ENCODE measurements around the gene MORC1.

Gene MORC1

GRCh38 chr3:109127553-109127952 lies 9.6 kb upstream of the MORC1 start:
- H3K4me3 Mint-ChIP-seq, result no peak overlapping the region
- H3K36me3 Mint-ChIP-seq (ENCODE audit: low read depth), result peaks cover 4% of the 10 kb centered on the region
- no peaks in the 10 kb centered on the region for H3K27me3 Mint-ChIP-seq
- peaks cover 4% of the 10 kb centered on the region for H3K4me1 Mint-ChIP-seq (ENCODE audit: low read depth)
- H3K27ac Mint-ChIP-seq, result no peak overlapping the region
- H3K9me3 Mint-ChIP-seq, result peaks cover 5% of the 10 kb centered on the region

- H3K27ac Mint-ChIP-seq, result no peak overlapping the region
- peaks cover 6% of the 10 kb centered on the region for H3K9me3 Mint-ChIP-seq
- peaks cover 4% of the 10 kb centered on the region for H3K36me3 Mint-ChIP-seq (ENCODE audit: low read depth)
- H3K27me3 Mint-ChIP-seq, result no peaks in the 10 kb centered on the region
- peaks cover 7% of the 10 kb centered on the region for H3K4me1 Mint-ChIP-seq (ENCODE audit: low read depth)
- H3K4me3 Mint-ChIP-seq, result no peak overlapping the region
Observed at GRCh38 chr3:109125902-109126301, 8.0 kb upstream of the MORC1 start.

GRCh38 chr3:109122690-109123089 lies 4.8 kb upstream of the MORC1 start:
- Mint-ChIP-seq H3K4me1 (ENCODE audit: low read depth) (peaks cover 7% of the 10 kb centered on the region), H3K36me3 (ENCODE audit: low read depth) (peaks cover 4% of the 10 kb centered on the region), H3K4me3 (no peak overlapping the region)

GRCh38 chr3:109118584-109118983 lies 650 bp upstream of the MORC1 start:
- Mint-ChIP-seq H3K4me3 (no peak overlapping the region), H3K36me3 (ENCODE audit: low read depth) (peaks cover 4% of the 10 kb centered on the region), H3K4me1 (ENCODE audit: low read depth) (peaks cover 7% of the 10 kb centered on the region), H3K27me3 (no peaks in the 10 kb centered on the region), H3K27ac (no peak overlapping the region), H3K9me3 (peaks cover 6% of the 10 kb centered on the region)

More at GRCh38 chr3:109122690-109123089, 4.8 kb upstream of the MORC1 start:
- Mint-ChIP-seq H3K9me3 (peaks cover 6% of the 10 kb centered on the region), H3K27me3 (no peaks in the 10 kb centered on the region), H3K27ac (no peak overlapping the region)

GRCh38 chr3:109116031-109116430 lies 1.9 kb downstream of the MORC1 start:
- no peak overlapping the region for H3K27ac Mint-ChIP-seq
- H3K4me1 Mint-ChIP-seq (ENCODE audit: low read depth), result no peaks in the 10 kb centered on the region

GRCh38 chr3:109115451-109115850 lies 2.5 kb downstream of the MORC1 start:
- no peaks in the 10 kb centered on the region for H3K9me3 Mint-ChIP-seq
- no peaks in the 10 kb centered on the region for H3K4me1 Mint-ChIP-seq (ENCODE audit: low read depth)
- H3K36me3 Mint-ChIP-seq (ENCODE audit: low read depth), result no peaks in the 10 kb centered on the region
- no peaks in the 10 kb centered on the region for H3K27me3 Mint-ChIP-seq
- no peak overlapping the region for H3K27ac Mint-ChIP-seq
- no peak overlapping the region for H3K4me3 Mint-ChIP-seq

More at GRCh38 chr3:109116031-109116430, 1.9 kb downstream of the MORC1 start:
- H3K36me3 Mint-ChIP-seq (ENCODE audit: low read depth), result no peaks in the 10 kb centered on the region
- H3K27me3 Mint-ChIP-seq, result no peaks in the 10 kb centered on the region
- no peak overlapping the region for H3K4me3 Mint-ChIP-seq
- H3K9me3 Mint-ChIP-seq, result no peaks in the 10 kb centered on the region

- no peak overlapping the region for H3K4me3 Mint-ChIP-seq
- no peaks in the 10 kb centered on the region for H3K9me3 Mint-ChIP-seq
- no peaks in the 10 kb centered on the region for H3K4me1 Mint-ChIP-seq (ENCODE audit: low read depth)
- no peaks in the 10 kb centered on the region for H3K36me3 Mint-ChIP-seq (ENCODE audit: low read depth)
- no peak overlapping the region for H3K27ac Mint-ChIP-seq
- H3K27me3 Mint-ChIP-seq, result no peaks in the 10 kb centered on the region
Observed at GRCh38 chr3:109114746-109115145, 3.2 kb downstream of the MORC1 start.

GRCh38 chr3:109112946-109113760 lies 4.8 kb downstream of the MORC1 start:
- H3K9me3 Mint-ChIP-seq, result no peaks in the 10 kb centered on the region
- H3K27me3 Mint-ChIP-seq, result no peaks in the 10 kb centered on the region
- H3K4me3 Mint-ChIP-seq, result no peak overlapping the region
- H3K36me3 Mint-ChIP-seq (ENCODE audit: low read depth), result no peaks in the 10 kb centered on the region
- no peak overlapping the region for H3K27ac Mint-ChIP-seq
- H3K4me1 Mint-ChIP-seq (ENCODE audit: low read depth), result no peaks in the 10 kb centered on the region

GRCh38 chr3:109109574-109109973 lies 8.4 kb downstream of the MORC1 start:
- no peaks in the 10 kb centered on the region for H3K4me1 Mint-ChIP-seq (ENCODE audit: low read depth)
- H3K9me3 Mint-ChIP-seq, result no peaks in the 10 kb centered on the region
- peaks cover 4% of the 10 kb centered on the region for H3K27me3 Mint-ChIP-seq
- no peak overlapping the region for H3K27ac Mint-ChIP-seq
- no peaks in the 10 kb centered on the region for H3K36me3 Mint-ChIP-seq (ENCODE audit: low read depth)
- no peak overlapping the region for H3K4me3 Mint-ChIP-seq

- no peaks in the 10 kb centered on the region for H3K9me3 Mint-ChIP-seq
- no peaks in the 10 kb centered on the region for H3K27me3 Mint-ChIP-seq
- H3K27ac Mint-ChIP-seq, result no peak overlapping the region
- no peak overlapping the region for H3K4me3 Mint-ChIP-seq
- H3K36me3 Mint-ChIP-seq (ENCODE audit: low read depth), result no peaks in the 10 kb centered on the region
- H3K4me1 Mint-ChIP-seq (ENCODE audit: low read depth), result no peaks in the 10 kb centered on the region
Observed at GRCh38 chr3:109098079-109098644, 19.8 kb downstream of the MORC1 start.

GRCh38 chr3:109095166-109095565 lies 22.8 kb downstream of the MORC1 start:
- no peak overlapping the region for H3K4me3 Mint-ChIP-seq
- H3K27ac Mint-ChIP-seq, result no peak overlapping the region
- no peaks in the 10 kb centered on the region for H3K4me1 Mint-ChIP-seq (ENCODE audit: low read depth)
- no peaks in the 10 kb centered on the region for H3K36me3 Mint-ChIP-seq (ENCODE audit: low read depth)
- H3K9me3 Mint-ChIP-seq, result no peaks in the 10 kb centered on the region
- H3K27me3 Mint-ChIP-seq, result no peaks in the 10 kb centered on the region

GRCh38 chr3:109093561-109093960 lies 24.4 kb downstream of the MORC1 start:
- no peak overlapping the region for H3K27ac Mint-ChIP-seq

GRCh38 chr3:109091846-109092245 lies 26.1 kb downstream of the MORC1 start:
- Mint-ChIP-seq H3K27ac (no peak overlapping the region), H3K9me3 (no peaks in the 10 kb centered on the region), H3K27me3 (no peaks in the 10 kb centered on the region), H3K4me3 (no peak overlapping the region), H3K36me3 (ENCODE audit: low read depth) (no peaks in the 10 kb centered on the region), H3K4me1 (ENCODE audit: low read depth) (no peaks in the 10 kb centered on the region)

More at GRCh38 chr3:109093561-109093960, 24.4 kb downstream of the MORC1 start:
- Mint-ChIP-seq H3K9me3 (no peaks in the 10 kb centered on the region), H3K36me3 (ENCODE audit: low read depth) (no peaks in the 10 kb centered on the region), H3K27me3 (no peaks in the 10 kb centered on the region), H3K4me1 (ENCODE audit: low read depth) (no peaks in the 10 kb centered on the region), H3K4me3 (no peak overlapping the region)

- peaks cover 14% of the 10 kb centered on the region for H3K27me3 Mint-ChIP-seq
- H3K36me3 Mint-ChIP-seq (ENCODE audit: low read depth), result no peaks in the 10 kb centered on the region
- H3K4me3 Mint-ChIP-seq, result no peak overlapping the region
- H3K27ac Mint-ChIP-seq, result no peak overlapping the region
- no peaks in the 10 kb centered on the region for H3K4me1 Mint-ChIP-seq (ENCODE audit: low read depth)
- no peaks in the 10 kb centered on the region for H3K9me3 Mint-ChIP-seq
Observed at GRCh38 chr3:109089265-109089664, 28.7 kb downstream of the MORC1 start.

- Mint-ChIP-seq H3K4me1 (ENCODE audit: low read depth) (no peaks in the 10 kb centered on the region), H3K27ac (no peak overlapping the region), H3K4me3 (no peak overlapping the region), H3K36me3 (ENCODE audit: low read depth) (no peaks in the 10 kb centered on the region), H3K9me3 (no peaks in the 10 kb centered on the region), H3K27me3 (peaks cover 29% of the 10 kb centered on the region)
Observed at GRCh38 chr3:109081746-109082510, 36.0 kb downstream of the MORC1 start.
